NB4 (cell line): ENCODE measurements around the gene ARMC3.

ENCODE experiments used
- CTCF ChIP-seq: IDR thresholded peaks from one replicate; pipeline ENCODE4 v1.5.1; 2012; ENCODE audit warnings: low read depth, low read length
- MYC ChIP-seq: IDR thresholded peaks from 2 replicates; pipeline ENCODE4 v1.6.1; 2011; ENCODE audit warnings: low read depth, low read length
- POLR2A ChIP-seq: IDR thresholded peaks from 2 replicates; pipeline ENCODE4 v1.6.1; 2011; ENCODE audit warnings: mild to moderate bottlenecking; ENCODE audit not compliant: insufficient read length; ENCODE audit errors: extremely low read depth

- TF ChIP-seq CTCF (no peak), MYC (no peak), POLR2A (no peak)
These were observed 110.3 kb downstream of the ARMC3 start for GRCh38 chr10:23038172-23038571.
